ENCODE results near the gene PPIF.

- no peak for TF ChIP-seq EZH2phosphoT487 (IDR thresholded peaks at IDR 0.05; ENCODE audit: insufficient read depth, low read depth)
- no peak for TF ChIP-seq EZH2 (IDR thresholded peaks at IDR 0.05; ENCODE audit: insufficient read depth, poor library complexity, severe bottlenecking)
Measured at GRCh38 chr10:79387974-79388850, 40.9 kb downstream of the PPIF start.

Data from GM23248 (cell line).